Inferior parietal cortex (tissue), 1 donor: ENCODE measurements around the gene ADGRD1.
"Not testable (repeated sequence)": the region's sequence is repeated elsewhere in the genome, so short reads cannot be mapped to it uniquely, and the experiment has no call there.

Source experiments
- DNase-seq: peaks from one replicate; pipeline ENCODE4 v3.0.0-alpha.2; 2016; ENCODE audit errors: extremely low spot score

ADGRD1 gene

GRCh38 chr12:131119345-131119744 is 165.6 kb downstream of the ADGRD1 start:
- not testable (repeated sequence) for DNase-seq

- no peak for DNase-seq
Measured at GRCh38 chr12:131119936-131120335, 166.2 kb downstream of the ADGRD1 start.

- no peak for DNase-seq
Measured at GRCh38 chr12:131120831-131121271, 167.1 kb downstream of the ADGRD1 start.

- DNase-seq: no peak
Measured at GRCh38 chr12:131121705-131122405, 168.1 kb downstream of the ADGRD1 start.

GRCh38 chr12:131122631-131123030 is 168.9 kb downstream of the ADGRD1 start:
- no peak for DNase-seq

GRCh38 chr12:131123817-131124216 is 170.1 kb downstream of the ADGRD1 start:
- no peak for DNase-seq

GRCh38 chr12:131124487-131125280 is 171.0 kb downstream of the ADGRD1 start:
- no peak for DNase-seq

- DNase-seq: no peak
Measured at GRCh38 chr12:131126662-131127173, 173.0 kb downstream of the ADGRD1 start.

- DNase-seq: no peak
Measured at GRCh38 chr12:131128556-131128955, 174.8 kb downstream of the ADGRD1 start.

GRCh38 chr12:131128966-131129619 is 175.4 kb downstream of the ADGRD1 start:
- not testable (repeated sequence) for DNase-seq

- DNase-seq: no peak
Measured at GRCh38 chr12:131129839-131130238, 176.1 kb downstream of the ADGRD1 start.

GRCh38 chr12:131130311-131130911 is 176.7 kb downstream of the ADGRD1 start:
- DNase-seq: no peak

- no peak for DNase-seq
Measured at GRCh38 chr12:131131077-131131807, 177.5 kb downstream of the ADGRD1 start.

- no peak for DNase-seq
Measured at GRCh38 chr12:131131808-131132117, 178.1 kb downstream of the ADGRD1 start.

GRCh38 chr12:131132118-131132892 is 178.6 kb downstream of the ADGRD1 start:
- no peak for DNase-seq

GRCh38 chr12:131133015-131133905 is 179.6 kb downstream of the ADGRD1 start:
- DNase-seq: no peak

- no peak for DNase-seq
Measured at GRCh38 chr12:131133994-131134393, 180.3 kb downstream of the ADGRD1 start.

GRCh38 chr12:131134523-131135310 is 181.0 kb downstream of the ADGRD1 start:
- DNase-seq: no peak

GRCh38 chr12:131135311-131135785 is 181.6 kb downstream of the ADGRD1 start:
- no peak for DNase-seq
